GM19043 (cell line): Measurements from ENCODE around the gene GJB5.
"Not testable (repeated sequence)": the region's sequence is repeated elsewhere in the genome, so short reads cannot be mapped to it uniquely, and the experiment has no call there.

Experiments used
- ATAC-seq: cut with Tn5 transposase; IDR thresholded peaks from one replicate; pipeline ENCODE4 v1.9.1; 2021; ENCODE audit warnings: low read depth; ENCODE audit not compliant: unreplicated experiment

The GJB5 gene

GRCh38 chr1:34773114-34773513, 18.3 kb downstream of the GJB5 start:
- not testable (repeated sequence) for ATAC-seq

DNA sequence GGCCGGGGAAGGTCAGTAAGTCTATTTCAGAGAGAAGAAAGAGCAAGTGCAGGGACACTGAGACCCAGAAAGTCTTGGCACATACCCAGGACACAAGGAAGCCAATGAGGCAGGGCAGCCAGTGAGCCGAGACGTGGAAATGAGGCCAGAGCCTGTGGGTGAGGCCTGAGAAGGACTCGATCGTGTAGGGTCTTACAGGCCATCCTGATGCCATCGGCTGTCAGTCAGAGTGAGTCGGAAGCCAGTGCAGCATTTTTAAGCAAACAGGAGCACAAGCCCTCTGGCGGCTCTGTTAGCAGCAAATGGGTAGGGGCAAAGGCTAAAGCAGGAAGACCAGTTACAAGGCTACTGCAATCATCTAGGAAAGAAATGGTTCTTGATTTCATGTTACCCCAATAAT, 20.1 kb downstream of the GJB5 start:
- ATAC-seq: no peak

GRCh38 chr1:34776911-34777310, 22.1 kb downstream of the GJB5 start:
- no peak for ATAC-seq

GRCh38 chr1:34777519-34778321, 22.9 kb downstream of the GJB5 start:
- no peak for ATAC-seq

DNA sequence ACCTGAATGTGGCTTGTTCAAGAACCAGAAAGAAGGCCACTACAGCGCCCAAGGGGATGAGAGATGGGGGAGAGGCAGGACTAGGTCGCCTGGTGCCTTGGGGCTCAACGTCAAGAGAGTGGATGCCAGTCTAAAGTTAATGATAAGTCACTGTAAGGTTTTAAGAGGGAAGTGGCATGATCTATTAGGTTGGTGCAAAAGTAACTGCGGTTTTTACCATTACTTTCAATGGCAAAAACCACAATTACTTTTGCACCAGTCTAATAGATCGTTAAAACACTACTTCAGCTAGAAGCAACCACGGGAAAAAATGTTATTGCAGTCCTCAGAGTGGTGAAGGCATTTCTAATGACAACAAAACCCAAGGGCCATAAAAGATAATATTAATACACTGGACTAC, 23.5 kb downstream of the GJB5 start:
- ATAC-seq: no peak

GRCh38 chr1:34779005-34779404, 24.2 kb downstream of the GJB5 start:
- no peak for ATAC-seq

GRCh38 chr1:34779526-34779925, 24.7 kb downstream of the GJB5 start:
- no peak for ATAC-seq

- no peak for ATAC-seq
Observed at GRCh38 chr1:34779962-34780361, 25.1 kb downstream of the GJB5 start.

- ATAC-seq: no peak
Observed at GRCh38 chr1:34780528-34780927, 25.7 kb downstream of the GJB5 start.

- no peak for ATAC-seq
Observed at GRCh38 chr1:34781071-34781843, 26.4 kb downstream of the GJB5 start, which contains the start of gene GJB3. TSS of gene GJB3 (plus strand) at chr1:34781214. CDS start at chr1:34784763, 3,549 bp downstream.

DNA sequence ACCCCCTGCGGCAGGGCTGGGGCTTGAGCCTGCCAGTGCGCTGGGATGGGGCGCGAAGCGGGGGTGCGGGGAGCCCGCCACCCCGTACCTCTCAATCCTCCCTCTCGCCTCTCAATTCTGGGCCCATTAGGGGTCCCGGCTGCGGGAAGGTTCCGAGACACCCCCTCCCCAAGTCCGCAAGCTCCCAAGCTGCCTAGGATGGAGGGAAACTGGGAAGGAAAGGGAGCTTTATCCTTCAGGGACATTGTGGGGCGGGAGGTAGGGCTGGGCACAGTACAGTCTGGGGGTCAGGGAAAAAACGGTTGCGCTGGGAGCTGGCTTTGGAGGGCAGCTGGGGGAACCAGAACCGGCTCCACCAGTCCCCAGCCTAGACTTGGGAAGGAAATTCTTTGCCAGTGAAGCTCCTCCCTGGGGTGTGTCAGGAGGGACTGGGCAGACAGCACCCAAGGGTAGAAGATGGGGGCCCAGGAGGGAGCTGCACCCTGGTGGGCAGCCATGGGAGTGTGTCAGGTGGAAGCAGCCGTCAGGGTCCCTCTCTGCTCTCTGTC, 27.1 kb downstream of the GJB5 start:
- ATAC-seq: no peak

DNA sequence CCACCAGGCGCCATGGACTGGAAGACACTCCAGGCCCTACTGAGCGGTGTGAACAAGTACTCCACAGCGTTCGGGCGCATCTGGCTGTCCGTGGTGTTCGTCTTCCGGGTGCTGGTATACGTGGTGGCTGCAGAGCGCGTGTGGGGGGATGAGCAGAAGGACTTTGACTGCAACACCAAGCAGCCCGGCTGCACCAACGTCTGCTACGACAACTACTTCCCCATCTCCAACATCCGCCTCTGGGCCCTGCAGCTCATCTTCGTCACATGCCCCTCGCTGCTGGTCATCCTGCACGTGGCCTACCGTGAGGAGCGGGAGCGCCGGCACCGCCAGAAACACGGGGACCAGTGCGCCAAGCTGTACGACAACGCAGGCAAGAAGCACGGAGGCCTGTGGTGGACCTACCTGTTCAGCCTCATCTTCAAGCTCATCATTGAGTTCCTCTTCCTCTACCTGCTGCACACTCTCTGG, 29.9 kb downstream of the GJB5 start:
- no peak for ATAC-seq

DNA sequence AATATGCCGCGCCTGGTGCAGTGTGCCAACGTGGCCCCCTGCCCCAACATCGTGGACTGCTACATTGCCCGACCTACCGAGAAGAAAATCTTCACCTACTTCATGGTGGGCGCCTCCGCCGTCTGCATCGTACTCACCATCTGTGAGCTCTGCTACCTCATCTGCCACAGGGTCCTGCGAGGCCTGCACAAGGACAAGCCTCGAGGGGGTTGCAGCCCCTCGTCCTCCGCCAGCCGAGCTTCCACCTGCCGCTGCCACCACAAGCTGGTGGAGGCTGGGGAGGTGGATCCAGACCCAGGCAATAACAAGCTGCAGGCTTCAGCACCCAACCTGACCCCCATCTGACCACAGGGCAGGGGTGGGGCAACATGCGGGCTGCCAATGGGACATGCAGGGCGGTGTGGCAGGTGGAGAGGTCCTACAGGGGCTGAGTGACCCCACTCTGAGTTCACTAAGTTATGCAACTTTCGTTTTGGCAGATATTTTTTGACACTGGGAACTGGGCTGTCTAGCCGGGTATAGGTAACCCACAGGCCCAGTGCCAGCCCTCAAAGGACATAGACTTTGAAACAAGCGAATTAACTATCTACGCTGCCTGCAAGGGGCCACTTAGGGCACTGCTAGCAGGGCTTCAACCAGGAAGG, 30.5 kb downstream of the GJB5 start:
- no peak for ATAC-seq

GRCh38 chr1:34785875-34786470, 31.1 kb downstream of the GJB5 start:
- no peak for ATAC-seq

DNA sequence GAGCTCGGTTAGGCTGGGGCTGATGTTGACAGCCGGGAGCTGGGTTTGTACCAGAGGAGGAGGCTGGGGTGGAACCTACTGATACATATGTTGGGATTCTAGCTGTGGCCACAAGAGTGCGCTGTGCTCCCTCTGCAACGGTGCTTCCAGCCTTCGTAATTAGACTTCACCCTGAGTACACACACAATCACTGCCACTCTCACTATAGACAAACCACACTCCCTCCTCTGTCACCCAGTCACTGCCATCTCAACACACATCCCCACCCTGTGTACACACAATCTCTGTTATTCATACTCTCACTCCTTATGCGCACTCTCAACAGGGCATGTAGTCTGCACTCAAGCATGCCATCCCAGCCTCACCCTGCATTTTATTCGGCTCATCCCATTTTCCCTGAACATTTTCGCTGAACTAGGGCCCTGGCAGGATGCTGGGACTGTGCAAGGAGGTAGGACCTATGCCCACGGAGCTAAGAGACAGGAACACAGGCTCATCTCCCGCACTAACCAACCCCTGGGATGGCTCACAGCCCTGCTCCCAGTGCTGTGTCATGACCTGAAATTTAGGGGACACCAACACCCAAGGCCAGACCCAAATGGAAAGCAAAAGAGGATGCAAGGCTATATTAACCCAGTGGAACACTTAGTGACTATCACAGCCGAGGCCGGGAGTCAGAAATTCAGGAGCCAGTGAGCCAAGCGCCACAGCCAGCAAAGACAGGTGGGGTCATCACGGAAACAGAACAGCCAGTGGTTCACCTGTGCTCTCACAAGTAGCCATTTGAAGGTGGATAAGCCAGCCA, 31.9 kb downstream of the GJB5 start:
- ATAC-seq: no peak

- ATAC-seq: no peak
Observed at GRCh38 chr1:34787461-34788420, 32.9 kb downstream of the GJB5 start.

- ATAC-seq: no peak
Observed at GRCh38 chr1:34790985-34791384, 36.1 kb downstream of the GJB5 start.

GRCh38 chr1:34792424-34792823, 37.6 kb downstream of the GJB5 start:
- no peak for ATAC-seq
